ENCODE data around the gene MACC1. TPM values are rescaled to one million over a fixed set of nuclear protein-coding genes. Genes with fewer than 3 reads are reported as not detected.

Gene MACC1
- total and polyA plus RNA-seq, 9 of the 15 experiments (the other 6 are each of a cell fraction or from before 2014, with no cell fraction given): 5.9 to 30.2 (median 10.4) TPM

- TF ChIP-seq HNRNPL (IDR thresholded peaks at IDR 0.05; ENCODE audit: low read depth, low read length) (no peak), CBX3 (IDR thresholded peaks at IDR 0.05; ENCODE audit: borderline replicate concordance in 1 of 2, low read length in 2 of 2) (no peak), ZNF140 (CRISPR knock-in tag; IDR thresholded peaks at IDR 0.05) (no peak), CCAR2 (IDR thresholded peaks at IDR 0.05; ENCODE audit: low read depth, low read length) (no peak), ATF2 (CRISPR knock-in tag; IDR thresholded peaks at IDR 0.05) (no peak), TEAD2 (tag; IDR thresholded peaks at IDR 0.05) (no peak), PKNOX1 (IDR thresholded peaks at IDR 0.05) (peak; percentile 24; the same call in 1 of the 2 replicates)
- TF ChIP-seq, protein P1, sequence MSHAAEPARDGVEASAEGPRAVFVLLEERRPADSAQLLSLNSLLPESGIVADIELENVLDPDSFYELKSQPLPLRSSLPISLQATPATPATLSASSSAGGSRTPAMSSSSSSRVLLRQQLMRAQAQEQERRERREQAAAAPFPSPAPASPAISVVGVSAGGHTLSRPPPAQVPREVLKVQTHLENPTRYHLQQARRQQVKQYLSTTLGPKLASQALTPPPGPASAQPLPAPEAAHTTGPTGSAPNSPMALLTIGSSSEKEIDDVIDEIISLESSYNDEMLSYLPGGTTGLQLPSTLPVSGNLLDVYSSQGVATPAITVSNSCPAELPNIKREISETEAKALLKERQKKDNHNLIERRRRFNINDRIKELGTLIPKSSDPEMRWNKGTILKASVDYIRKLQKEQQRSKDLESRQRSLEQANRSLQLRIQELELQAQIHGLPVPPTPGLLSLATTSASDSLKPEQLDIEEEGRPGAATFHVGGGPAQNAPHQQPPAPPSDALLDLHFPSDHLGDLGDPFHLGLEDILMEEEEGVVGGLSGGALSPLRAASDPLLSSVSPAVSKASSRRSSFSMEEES (CRISPR knock-in tag; IDR thresholded peaks at IDR 0.05): no peak
Measured at GRCh38 chr7:20201380-20201779, 15.8 kb downstream of the MACC1 start (continued).
